NT2/D1 (cell line): Measurements from ENCODE around the gene AVP.
"Not testable (repeated sequence)": the region's sequence is repeated elsewhere in the genome, so short reads cannot be mapped to it uniquely, and the experiment has no call there.

Experiments
- DNase-seq: peaks from one replicate; pipeline ENCODE4 v3.0.0-alpha.2; 2011; ENCODE audit warnings: low read depth, low spot score
- H3K27me3 ChIP-seq: 2 replicates; pipeline ENCODE4 v1.6.0; 2011; ENCODE audit warnings: mild to moderate bottlenecking; ENCODE audit not compliant: insufficient read length, insufficient read depth
- H3K36me3 ChIP-seq: 2 replicates; pipeline ENCODE4 v1.6.1; 2011; ENCODE audit warnings: mild to moderate bottlenecking, low read length, mixed read lengths; ENCODE audit not compliant: insufficient read depth, insufficient read length
- H3K4me1 ChIP-seq: 2 replicates; pipeline ENCODE4 v1.5.1; 2011; ENCODE audit not compliant: insufficient read depth, insufficient read length
- H3K4me3 ChIP-seq: 2 replicates; pipeline ENCODE4 v1.5.1; 2011; ENCODE audit warnings: low read depth; ENCODE audit not compliant: insufficient read length
- H3K9ac ChIP-seq: 2 replicates; pipeline ENCODE4 v1.6.0; 2011; ENCODE audit warnings: low read depth; ENCODE audit not compliant: insufficient read length
- H3K9me3 ChIP-seq: 2 replicates; pipeline ENCODE4 v1.5.1; 2011; ENCODE audit warnings: mild to moderate bottlenecking, low read length; ENCODE audit not compliant: insufficient read depth
- SUZ12 ChIP-seq: IDR thresholded peaks from 2 replicates; pipeline ENCODE4 v1.6.1; 2011; ENCODE audit not compliant: insufficient read length, insufficient read depth; ENCODE audit errors: extremely low read depth
- YY1 ChIP-seq: IDR thresholded peaks from 2 replicates; pipeline ENCODE4 v1.6.1; 2011; ENCODE audit not compliant: insufficient read length, insufficient read depth
- ZNF274 ChIP-seq: IDR thresholded peaks from 2 replicates; pipeline ENCODE4 v1.6.1; 2011; ENCODE audit warnings: mild to moderate bottlenecking, low read depth, low read length

Gene AVP

GRCh38 chr20:3067139-3068014, 17.1 kb downstream of the AVP start:
- Histone ChIP-seq H3K36me3 (no peaks in the 10 kb centered on the region), H3K4me3 (no peak overlapping the region), H3K27me3 (peaks cover 16% of the 10 kb centered on the region), H3K4me1 (no peaks in the 10 kb centered on the region), H3K9me3 (no peaks in the 10 kb centered on the region), H3K9ac (no peak overlapping the region)
- DNase-seq, result no peak
- TF ChIP-seq SUZ12 (no peak), YY1 (no peak), ZNF274 (no peak)

- H3K27me3 ChIP-seq, H3K9me3 ChIP-seq, H3K4me3 ChIP-seq, H3K36me3 ChIP-seq, H3K9ac ChIP-seq, H3K4me1 ChIP-seq, DNase-seq: not testable (repeated sequence)
Measured at GRCh38 chr20:3064119-3064518, 20.4 kb downstream of the AVP start.

GRCh38 chr20:3059489-3059888, 25.0 kb downstream of the AVP start:
- DNase-seq, result no peak
- Histone ChIP-seq H3K27me3 (no peaks in the 10 kb centered on the region), H3K9me3 (no peaks in the 10 kb centered on the region), H3K9ac (no peak overlapping the region), H3K4me1 (no peaks in the 10 kb centered on the region), H3K4me3 (no peak overlapping the region), H3K36me3 (no peaks in the 10 kb centered on the region)
- TF ChIP-seq SUZ12 (no peak), ZNF274 (no peak), YY1 (no peak)

- H3K4me3 ChIP-seq, result no peak overlapping the region
- H3K9me3 ChIP-seq, result no peaks in the 10 kb centered on the region
- no peaks in the 10 kb centered on the region for H3K27me3 ChIP-seq
- H3K9ac ChIP-seq, result no peak overlapping the region
- no peak for DNase-seq
- TF ChIP-seq YY1 (no peak), ZNF274 (no peak), SUZ12 (no peak)
- H3K4me1 ChIP-seq, result no peaks in the 10 kb centered on the region
- peaks cover 39% of the 10 kb centered on the region for H3K36me3 ChIP-seq
Measured at GRCh38 chr20:3051385-3052019, 33.0 kb downstream of the AVP start.

GRCh38 chr20:3047486-3048419, 36.8 kb downstream of the AVP start:
- Histone ChIP-seq H3K9ac (no peak overlapping the region), H3K4me1 (no peaks in the 10 kb centered on the region), H3K36me3 (peaks cover 39% of the 10 kb centered on the region), H3K9me3 (no peaks in the 10 kb centered on the region), H3K4me3 (no peak overlapping the region), H3K27me3 (no peaks in the 10 kb centered on the region)
- DNase-seq, result no peak
- no peak for TF ChIP-seq SUZ12
- no peak for TF ChIP-seq YY1
- TF ChIP-seq ZNF274, result no peak

- Histone ChIP-seq H3K27me3 (no peaks in the 10 kb centered on the region), H3K9ac (peak overlapping the region; percentile 92), H3K36me3 (peaks cover 39% of the 10 kb centered on the region), H3K4me3 (peak overlapping the region; percentile 92), H3K4me1 (peaks cover 4% of the 10 kb centered on the region), H3K9me3 (no peaks in the 10 kb centered on the region)
- TF ChIP-seq ZNF274 (no peak), YY1 (no peak), SUZ12 (no peak)
- no peak for DNase-seq
Measured at GRCh38 chr20:3046677-3047462, 37.7 kb downstream of the AVP start.
